Measurements from ENCODE around the gene FXYD4. TPM values are rescaled to one million over a fixed set of nuclear protein-coding genes. Genes with fewer than 3 reads are reported as not detected.
A peak's percentile ranks its signal among the peaks of the same experiment; 100 is the strongest.
"Not testable (repeated sequence)": the region's sequence is repeated elsewhere in the genome, so short reads cannot be mapped to it uniquely, and the experiment has no call there.

Gene FXYD4
- not detected for total RNA-seq

DNA sequence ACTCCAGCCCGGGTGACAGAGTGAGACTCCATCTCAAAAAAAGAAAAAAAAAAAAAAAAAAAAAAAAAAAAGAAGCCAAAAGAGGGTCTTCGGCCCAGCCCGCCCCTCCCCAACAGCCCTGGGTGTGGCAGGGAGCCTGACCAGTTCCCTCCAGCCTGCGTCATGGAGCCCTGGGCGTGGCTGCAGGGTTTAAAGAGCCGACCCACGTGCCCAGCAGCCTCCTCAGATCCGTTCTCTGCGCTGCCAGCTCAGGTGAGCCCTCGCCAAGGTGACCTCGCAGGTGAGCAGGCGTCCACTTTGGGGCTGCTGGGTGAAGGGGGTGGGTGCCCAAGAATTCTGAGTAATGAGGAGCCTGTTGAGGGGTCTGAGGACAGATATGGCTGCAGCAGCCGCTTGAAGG is at the start of gene FXYD4:
Gene FXYD4 (plus strand): TSS at position 219 of the 400 bp plus-strand sequence. CDS start 2,111 bp downstream, outside the sequence.
- H3K4me3 Mint-ChIP-seq = no peak within 1 kb of the TSS
- H3K27me3 Mint-ChIP-seq (ENCODE audit: low read depth) = no peaks in the 10 kb centered on the region
- peaks cover 7% of the 10 kb centered on the region for H3K4me1 Mint-ChIP-seq (ENCODE audit: low read depth)
- H3K36me3 Mint-ChIP-seq (ENCODE audit: insufficient read depth) = no peaks in the 10 kb centered on the region
- no peaks in the 10 kb centered on the region for H3K9me3 Mint-ChIP-seq
- ATAC-seq (no peak), DNase-seq (no peak)

DNA sequence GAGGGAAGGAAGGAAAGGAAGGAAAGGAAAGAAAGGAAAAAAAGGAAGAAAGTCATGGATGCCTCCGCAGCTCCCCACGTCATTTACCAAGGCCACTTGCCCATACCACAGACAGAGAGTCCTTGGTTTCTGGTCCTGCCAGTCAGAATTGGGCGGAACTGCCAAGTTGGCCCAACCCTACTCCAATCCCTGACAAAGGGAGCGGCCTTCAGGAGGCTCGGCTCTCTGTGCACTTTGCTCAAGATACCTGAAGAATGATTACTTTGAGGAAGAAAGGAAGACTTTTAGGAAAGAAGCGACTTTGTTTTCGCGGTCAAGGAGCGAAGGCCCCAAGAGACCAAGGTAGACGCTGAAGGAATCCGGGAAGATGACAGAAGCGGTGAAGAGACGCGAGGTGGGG is 49.1 kb upstream of the FXYD4 start:
- Mint-ChIP-seq H3K36me3 (ENCODE audit: insufficient read depth) (no peaks in the 10 kb centered on the region), H3K4me3 (peak overlapping the region; percentile 26), H3K9me3 (no peaks in the 10 kb centered on the region), H3K27me3 (ENCODE audit: low read depth) (peaks cover 2% of the 10 kb centered on the region), H3K4me1 (ENCODE audit: low read depth) (peaks cover 12% of the 10 kb centered on the region)
- no peak for DNase-seq
- no peak for ATAC-seq

GRCh38 chr10:43322769-43323168 is 48.7 kb upstream of the FXYD4 start:
- H3K4me3 Mint-ChIP-seq = peak overlapping the region; percentile 26
- DNase-seq (peak; percentile 69), ATAC-seq (peak; percentile 100)
- peaks cover 12% of the 10 kb centered on the region for H3K4me1 Mint-ChIP-seq (ENCODE audit: low read depth)
- H3K36me3 Mint-ChIP-seq (ENCODE audit: insufficient read depth) = no peaks in the 10 kb centered on the region
- peaks cover 2% of the 10 kb centered on the region for H3K27me3 Mint-ChIP-seq (ENCODE audit: low read depth)
- H3K9me3 Mint-ChIP-seq = no peaks in the 10 kb centered on the region

DNA sequence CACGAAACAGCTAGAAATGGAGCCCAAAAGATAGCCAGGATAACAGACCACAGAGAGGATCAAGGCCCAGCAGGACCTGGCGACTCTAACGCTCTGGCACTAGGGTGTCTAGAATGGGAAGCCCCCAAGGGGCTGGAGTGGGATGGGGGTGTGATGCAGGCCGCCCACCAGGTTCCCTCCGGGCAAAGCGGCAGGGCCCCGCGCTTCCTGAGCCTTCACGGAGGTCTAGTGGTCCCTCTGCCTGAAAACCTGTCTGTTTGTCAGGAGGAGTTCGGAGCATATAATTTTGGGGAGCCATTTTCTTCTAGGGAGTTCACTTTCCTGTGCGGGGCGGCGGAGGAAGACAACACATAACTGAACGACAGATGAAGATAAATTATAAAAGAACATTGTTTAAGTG is 48.2 kb upstream of the FXYD4 start:
- no peaks in the 10 kb centered on the region for H3K36me3 Mint-ChIP-seq (ENCODE audit: insufficient read depth)
- peak overlapping the region; percentile 26 for H3K4me3 Mint-ChIP-seq
- DNase-seq (no peak), ATAC-seq (no peak)
- H3K4me1 Mint-ChIP-seq (ENCODE audit: low read depth) = peaks cover 12% of the 10 kb centered on the region
- H3K9me3 Mint-ChIP-seq = no peaks in the 10 kb centered on the region
- peaks cover 2% of the 10 kb centered on the region for H3K27me3 Mint-ChIP-seq (ENCODE audit: low read depth)

DNA sequence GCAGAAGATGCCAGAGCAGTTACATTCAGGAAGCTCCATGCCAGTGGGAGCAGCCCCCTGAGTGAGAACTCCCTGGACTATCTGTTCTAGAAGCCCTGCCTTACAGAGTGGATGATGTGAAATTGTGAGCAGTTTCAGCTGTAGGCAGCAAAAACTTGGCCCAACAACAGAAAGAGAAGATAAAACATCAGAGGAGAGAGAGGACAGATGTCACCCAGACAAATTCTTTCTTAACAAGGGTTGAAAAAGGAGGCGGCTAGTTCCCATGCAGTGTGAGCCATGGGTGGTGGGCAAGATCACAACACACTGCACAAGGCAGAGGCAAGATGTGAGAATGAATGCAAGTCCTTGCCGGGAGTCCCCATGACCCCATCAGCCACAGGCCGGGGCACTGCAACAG is 46.6 kb upstream of the FXYD4 start:
- Mint-ChIP-seq H3K4me3 (no peak overlapping the region), H3K4me1 (ENCODE audit: low read depth) (peaks cover 12% of the 10 kb centered on the region), H3K36me3 (ENCODE audit: insufficient read depth) (no peaks in the 10 kb centered on the region), H3K9me3 (no peaks in the 10 kb centered on the region), H3K27me3 (ENCODE audit: low read depth) (peaks cover 2% of the 10 kb centered on the region)
- DNase-seq (no peak), ATAC-seq (no peak)

DNA sequence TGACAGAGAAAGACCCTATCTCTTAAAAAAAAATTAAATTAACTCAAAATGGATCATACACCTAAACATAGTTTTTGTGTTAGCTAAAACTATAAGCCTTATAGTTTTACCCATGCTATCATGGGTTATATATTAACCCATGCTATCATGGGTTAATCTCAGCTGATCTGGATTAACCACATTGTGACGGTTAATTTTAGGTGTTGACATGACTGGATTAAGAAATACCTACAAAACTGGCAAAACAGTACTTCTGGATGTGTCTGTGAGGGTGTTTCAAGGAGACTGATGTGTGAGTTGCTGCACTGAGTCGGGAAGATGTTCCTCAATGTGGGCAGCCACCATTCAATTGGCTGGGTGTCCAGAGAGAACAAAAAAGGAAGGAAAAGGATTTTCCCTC is 44.3 kb upstream of the FXYD4 start:
- H3K27me3 Mint-ChIP-seq (ENCODE audit: low read depth) = peaks cover 2% of the 10 kb centered on the region
- no peaks in the 10 kb centered on the region for H3K36me3 Mint-ChIP-seq (ENCODE audit: insufficient read depth)
- peaks cover 18% of the 10 kb centered on the region for H3K4me1 Mint-ChIP-seq (ENCODE audit: low read depth)
- no peaks in the 10 kb centered on the region for H3K9me3 Mint-ChIP-seq
- ATAC-seq (no peak), DNase-seq (no peak)
- H3K4me3 Mint-ChIP-seq = no peak overlapping the region

DNA sequence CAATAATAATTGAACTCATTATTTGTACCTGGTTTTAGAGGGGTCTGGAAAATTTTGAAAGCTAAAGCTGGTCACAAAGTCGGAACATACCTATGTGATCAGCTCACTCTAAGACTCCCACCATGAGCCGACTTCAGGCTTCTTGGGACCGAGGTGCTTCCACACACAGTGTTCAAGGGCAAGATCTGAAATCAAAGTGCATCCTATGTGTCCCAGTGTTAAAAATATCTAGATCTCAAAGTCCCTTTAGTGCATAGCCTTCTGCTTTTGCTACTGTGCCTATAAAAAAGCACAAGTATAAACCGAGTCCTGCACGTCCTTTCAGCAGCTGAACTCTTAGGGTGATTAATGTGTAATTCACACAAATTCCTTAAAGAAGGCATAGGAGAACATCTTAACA is 43.5 kb upstream of the FXYD4 start:
- H3K4me1 Mint-ChIP-seq (ENCODE audit: low read depth) = peaks cover 18% of the 10 kb centered on the region
- H3K4me3 Mint-ChIP-seq = no peak overlapping the region
- H3K27me3 Mint-ChIP-seq (ENCODE audit: low read depth) = no peaks in the 10 kb centered on the region
- H3K36me3 Mint-ChIP-seq (ENCODE audit: insufficient read depth) = no peaks in the 10 kb centered on the region
- ATAC-seq (no peak), DNase-seq (no peak)
- H3K9me3 Mint-ChIP-seq = no peaks in the 10 kb centered on the region

- DNase-seq; H3K27me3 Mint-ChIP-seq (ENCODE audit: low read depth); H3K9me3 Mint-ChIP-seq: not testable (repeated sequence)
These were observed 42.6 kb upstream of the FXYD4 start for GRCh38 chr10:43328810-43329209.

GRCh38 chr10:43329246-43329885 is 42.1 kb upstream of the FXYD4 start:
- not testable (repeated sequence) for H3K9me3 Mint-ChIP-seq; H3K36me3 Mint-ChIP-seq (ENCODE audit: insufficient read depth); H3K4me3 Mint-ChIP-seq; ATAC-seq; DNase-seq; H3K27me3 Mint-ChIP-seq (ENCODE audit: low read depth)
- peaks cover 21% of the 10 kb centered on the region for H3K4me1 Mint-ChIP-seq (ENCODE audit: low read depth)

More at GRCh38 chr10:43328810-43329209, 42.6 kb upstream of the FXYD4 start:
- peaks cover 20% of the 10 kb centered on the region for H3K4me1 Mint-ChIP-seq (ENCODE audit: low read depth)
- H3K4me3 Mint-ChIP-seq; H3K36me3 Mint-ChIP-seq (ENCODE audit: insufficient read depth); ATAC-seq: not testable (repeated sequence)

DNA sequence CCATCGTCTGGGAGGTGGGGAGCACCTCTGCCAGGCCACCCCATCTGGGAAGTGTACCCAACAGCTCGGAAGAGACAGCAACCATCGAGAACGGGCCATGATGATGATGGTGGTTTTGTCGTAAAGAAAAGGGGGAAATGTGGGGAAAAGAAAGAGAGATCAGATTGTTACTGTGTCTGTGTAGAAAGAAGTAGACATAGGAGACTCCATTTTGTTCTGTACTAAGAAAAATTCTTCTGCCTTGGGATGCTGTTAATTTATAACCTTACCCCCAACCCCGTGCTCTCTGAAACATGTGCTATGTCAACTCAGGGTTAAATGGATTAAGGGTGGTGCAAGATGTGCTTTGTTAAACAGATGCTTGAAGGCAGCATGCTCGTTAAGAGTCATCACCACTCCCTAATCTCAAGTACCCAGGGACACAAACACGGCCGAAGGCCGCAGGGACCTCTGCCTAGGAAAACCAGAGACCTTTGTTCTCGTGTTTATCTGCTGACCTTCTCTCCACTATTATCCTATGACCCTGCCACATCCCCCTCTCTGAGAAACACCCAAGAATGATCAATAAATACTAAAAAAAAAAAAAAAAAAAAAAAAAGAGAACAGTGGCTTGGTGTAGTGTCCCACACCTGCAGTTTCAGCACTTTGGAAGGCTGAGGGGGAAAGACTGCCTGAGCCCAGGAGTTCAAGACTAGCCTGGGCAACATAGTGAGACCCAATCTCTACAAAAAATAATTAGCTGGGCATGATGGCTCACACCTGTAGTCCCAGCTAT is 41.2 kb upstream of the FXYD4 start:
- not testable (repeated sequence) for ATAC-seq; H3K4me3 Mint-ChIP-seq; H3K9me3 Mint-ChIP-seq; H3K36me3 Mint-ChIP-seq (ENCODE audit: insufficient read depth); H3K27me3 Mint-ChIP-seq (ENCODE audit: low read depth); DNase-seq
- peaks cover 21% of the 10 kb centered on the region for H3K4me1 Mint-ChIP-seq (ENCODE audit: low read depth)

GRCh38 chr10:43330824-43331127 is 40.7 kb upstream of the FXYD4 start:
- ATAC-seq; H3K36me3 Mint-ChIP-seq (ENCODE audit: insufficient read depth); H3K9me3 Mint-ChIP-seq; H3K4me3 Mint-ChIP-seq; H3K27me3 Mint-ChIP-seq (ENCODE audit: low read depth); DNase-seq: not testable (repeated sequence)
- H3K4me1 Mint-ChIP-seq (ENCODE audit: low read depth) = peaks cover 21% of the 10 kb centered on the region

GRCh38 chr10:43333653-43334052 is 37.8 kb upstream of the FXYD4 start:
- Mint-ChIP-seq H3K4me3 (no peak overlapping the region), H3K4me1 (ENCODE audit: low read depth) (peaks cover 21% of the 10 kb centered on the region)
- ATAC-seq = no peak

DNA sequence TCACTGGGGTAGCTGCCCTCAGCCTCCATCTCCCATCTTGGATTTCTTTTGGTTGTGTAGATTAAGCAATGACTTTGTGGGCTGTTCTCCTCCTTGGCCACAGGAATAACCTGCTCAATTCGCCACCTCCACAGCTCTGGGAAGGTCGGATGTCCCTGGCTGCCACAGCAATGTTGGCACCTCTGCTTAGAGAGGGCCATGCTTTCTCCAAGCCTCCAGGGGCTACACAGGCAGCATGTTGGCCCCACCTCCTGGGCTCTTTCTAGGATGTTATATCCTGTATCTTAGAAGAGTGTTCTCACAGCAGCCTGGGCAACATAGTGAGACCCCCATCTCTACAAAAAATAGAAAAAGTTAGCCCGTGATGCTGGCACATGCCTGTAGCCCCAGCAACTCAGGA is 35.4 kb upstream of the FXYD4 start:
- DNase-seq (no peak), ATAC-seq (no peak)
- Mint-ChIP-seq H3K9me3 (no peaks in the 10 kb centered on the region), H3K36me3 (ENCODE audit: insufficient read depth) (no peaks in the 10 kb centered on the region), H3K4me3 (no peak overlapping the region), H3K27me3 (ENCODE audit: low read depth) (no peaks in the 10 kb centered on the region), H3K4me1 (ENCODE audit: low read depth) (peaks cover 21% of the 10 kb centered on the region)

More at GRCh38 chr10:43333653-43334052, 37.8 kb upstream of the FXYD4 start:
- Mint-ChIP-seq H3K9me3 (no peaks in the 10 kb centered on the region), H3K27me3 (ENCODE audit: low read depth) (no peaks in the 10 kb centered on the region), H3K36me3 (ENCODE audit: insufficient read depth) (no peaks in the 10 kb centered on the region)
- DNase-seq = no peak

DNA sequence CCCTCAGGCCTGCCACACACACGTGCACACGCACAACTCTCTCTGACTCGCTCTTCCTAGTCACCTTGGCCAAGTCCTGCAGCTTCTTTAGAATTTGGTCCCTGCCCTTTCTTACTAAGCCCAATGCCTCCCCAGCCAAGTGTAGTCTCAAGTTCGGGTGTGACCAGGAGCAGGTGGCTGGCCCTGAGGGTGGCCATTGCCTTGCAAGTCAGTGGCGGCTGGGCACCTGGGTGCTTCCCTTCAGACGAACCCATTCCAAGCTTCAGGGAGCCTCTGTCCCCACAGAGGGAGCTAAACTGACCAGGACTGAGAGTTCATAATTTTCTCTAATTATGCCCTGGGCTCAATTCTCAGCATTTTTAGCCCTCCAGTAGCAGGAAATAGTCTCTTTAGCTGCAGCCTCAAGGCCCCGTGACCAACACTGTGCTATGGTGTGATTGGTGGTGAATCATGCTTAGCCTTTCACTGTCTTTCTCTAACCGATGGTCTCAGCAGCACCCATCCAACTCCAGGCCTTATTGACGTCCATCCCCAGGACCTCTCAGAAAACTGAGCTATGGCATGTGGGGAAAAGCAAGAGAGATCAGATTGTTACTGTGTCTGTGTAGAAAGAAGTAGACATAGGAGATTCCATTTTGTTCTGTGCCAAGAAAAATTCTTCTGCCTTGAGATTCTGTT is 34.7 kb upstream of the FXYD4 start:
- ATAC-seq = no peak
- H3K4me3 Mint-ChIP-seq = no peak overlapping the region

GRCh38 chr10:43337536-43337935 is 33.9 kb upstream of the FXYD4 start:
- H3K4me3 Mint-ChIP-seq; ATAC-seq; H3K27me3 Mint-ChIP-seq (ENCODE audit: low read depth); H3K9me3 Mint-ChIP-seq; DNase-seq; H3K36me3 Mint-ChIP-seq (ENCODE audit: insufficient read depth): not testable (repeated sequence)
- peaks cover 11% of the 10 kb centered on the region for H3K4me1 Mint-ChIP-seq (ENCODE audit: low read depth)

More for the DNA sequence above, 34.7 kb upstream of the FXYD4 start:
- no peaks in the 10 kb centered on the region for H3K36me3 Mint-ChIP-seq (ENCODE audit: insufficient read depth)
- peaks cover 18% of the 10 kb centered on the region for H3K4me1 Mint-ChIP-seq (ENCODE audit: low read depth)
- no peaks in the 10 kb centered on the region for H3K9me3 Mint-ChIP-seq
- no peaks in the 10 kb centered on the region for H3K27me3 Mint-ChIP-seq (ENCODE audit: low read depth)
- no peak for DNase-seq

Measured in activated T-cell treated with anti-CD3 and anti-CD28 coated beads, Interleukin-2, amount 50 U/mL, for 4 hours (primary cell).